OCI-LY1 (cell line): ENCODE data around the gene POLR1A.

Experiments
- H2AFZ ChIP-seq: fragments of 200-600 bp; sonication (generic), shearing (Covaris generic); 2 replicates; pipeline ENCODE4 v1.6.0; 2014; ENCODE audit warnings: antibody characterized with exemption, mild to moderate bottlenecking, low read length
- H3F3A ChIP-seq: fragments of 200-600 bp; sonication (generic), shearing (Covaris generic); 2 replicates; pipeline ENCODE4 v1.6.0; 2014; ENCODE audit warnings: mild to moderate bottlenecking, antibody characterized with exemption, low read length, moderate library complexity; ENCODE audit not compliant: insufficient read depth
- H3K27ac ChIP-seq: fragments of 200-600 bp; sonication (generic); 2 replicates; pipeline ENCODE4 v1.5.1; 2014; ENCODE audit warnings: low read length, mixed run types, mild to moderate bottlenecking, low read depth; ENCODE audit not compliant: poor library complexity, severe bottlenecking
- H3K27me3 ChIP-seq: fragments of 200-600 bp; sonication (generic); 2 replicates; pipeline ENCODE4 v1.6.0; 2014; ENCODE audit warnings: antibody characterized with exemption, mild to moderate bottlenecking, low read length, moderate library complexity; ENCODE audit not compliant: insufficient read depth
- H3K36me3 ChIP-seq: fragments of 200-600 bp; sonication (generic); 2 replicates; pipeline ENCODE4 v1.6.1; 2014; ENCODE audit warnings: mild to moderate bottlenecking, antibody characterized with exemption, low read length, moderate library complexity, mixed read lengths; ENCODE audit not compliant: insufficient read depth
- H3K4me1 ChIP-seq: fragments of 200-600 bp; sonication (generic); 2 replicates; pipeline ENCODE4 v1.5.1; 2014; ENCODE audit warnings: mild to moderate bottlenecking, low read length, moderate library complexity; ENCODE audit not compliant: insufficient read depth, severe bottlenecking
- H3K4me2 ChIP-seq: fragments of 200-600 bp; sonication (generic), shearing (Covaris generic); 2 replicates; pipeline ENCODE4 v1.6.1; 2014; ENCODE audit warnings: low read length
- H3K4me3 ChIP-seq: fragments of 200-600 bp; sonication (generic); 2 replicates; pipeline ENCODE4 v1.5.1; 2014; ENCODE audit warnings: low read length, low read depth, mild to moderate bottlenecking, mixed read lengths; ENCODE audit not compliant: poor library complexity, severe bottlenecking
- H3K79me2 ChIP-seq: fragments of 200-600 bp; shearing (Covaris generic); 2 replicates; pipeline ENCODE4 v1.6.1; 2016; ENCODE audit warnings: mixed run types, low read length, mixed read lengths; ENCODE audit not compliant: insufficient read depth
- H3K9ac ChIP-seq: fragments of 200-600 bp; sonication (generic), shearing (Covaris generic); 2 replicates; pipeline ENCODE4 v1.6.1; 2014; ENCODE audit warnings: mild to moderate bottlenecking, low read length, mixed read lengths
- H3K9me2 ChIP-seq: fragments of 200-600 bp; sonication (generic), shearing (Covaris generic); 2 replicates; pipeline ENCODE4 v1.6.1; 2014; ENCODE audit warnings: low read depth, mild to moderate bottlenecking, low read length, mixed read lengths
- H3K9me3 ChIP-seq: fragments of 200-600 bp; shearing (Covaris generic); 2 replicates; pipeline ENCODE4 v1.6.1; 2014; ENCODE audit warnings: low read length, mixed read lengths
- H4K20me1 ChIP-seq: fragments of 200-600 bp; sonication (generic), shearing (Covaris generic); 2 replicates; pipeline ENCODE4 v1.6.0; 2016; ENCODE audit warnings: mild to moderate bottlenecking, low read length; ENCODE audit not compliant: insufficient read depth
- CTCF ChIP-seq: fragments of 200-600 bp; sonication (generic), shearing (Covaris generic); IDR thresholded peaks from 2 replicates; pipeline ENCODE4 v1.5.1; 2017; ENCODE audit warnings: mild to moderate bottlenecking, antibody characterized with exemption, low read length, moderate library complexity, mixed read lengths
- EZH2 ChIP-seq: fragments of 200-600 bp; sonication (generic), shearing (Covaris generic); IDR thresholded peaks from 2 replicates; pipeline ENCODE4 v1.8.0; 2017; ENCODE audit warnings: borderline replicate concordance, mixed run types, mild to moderate bottlenecking, antibody characterized with exemption, low read length, moderate library complexity, mixed read lengths

Gene POLR1A

GRCh38 chr2:85978883-85979780, 126.6 kb downstream of the POLR1A start:
- Histone ChIP-seq H3K9ac (no peak overlapping the region), H3K9me2 (no peaks in the 10 kb centered on the region), H3K27ac (no peak overlapping the region), H4K20me1 (no peaks in the 10 kb centered on the region), H3K27me3 (no peaks in the 10 kb centered on the region), H3F3A (no peaks in the 10 kb centered on the region), H3K79me2 (no peaks in the 10 kb centered on the region), H2AFZ (no peak overlapping the region), H3K4me1 (no peaks in the 10 kb centered on the region), H3K36me3 (no peaks in the 10 kb centered on the region), H3K9me3 (no peaks in the 10 kb centered on the region), H3K4me2 (no peak overlapping the region), H3K4me3 (no peak overlapping the region)
- TF ChIP-seq CTCF, result no peak

- Histone ChIP-seq H3K4me1 (no peaks in the 10 kb centered on the region), H3K27me3 (no peaks in the 10 kb centered on the region), H3K9ac (no peak overlapping the region), H3K4me3 (no peak overlapping the region), H2AFZ (no peak overlapping the region), H3K27ac (no peak overlapping the region), H3K9me3 (no peaks in the 10 kb centered on the region), H3K9me2 (no peaks in the 10 kb centered on the region), H3K79me2 (no peaks in the 10 kb centered on the region), H3K4me2 (no peak overlapping the region), H3K36me3 (no peaks in the 10 kb centered on the region), H4K20me1 (no peaks in the 10 kb centered on the region), H3F3A (no peaks in the 10 kb centered on the region)
- TF ChIP-seq EZH2 (no peak), CTCF (no peak)
Observed at GRCh38 chr2:85976106-85976920, 129.4 kb downstream of the POLR1A start.

GRCh38 chr2:85975581-85975980, 130.1 kb downstream of the POLR1A start:
- Histone ChIP-seq H3K4me3 (no peak overlapping the region), H3K9me2 (no peaks in the 10 kb centered on the region), H3K27me3 (no peaks in the 10 kb centered on the region), H4K20me1 (no peaks in the 10 kb centered on the region), H3K79me2 (no peaks in the 10 kb centered on the region), H3K4me1 (no peaks in the 10 kb centered on the region), H3K9me3 (no peaks in the 10 kb centered on the region), H3K27ac (no peak overlapping the region), H2AFZ (no peak overlapping the region), H3K4me2 (no peak overlapping the region), H3F3A (no peaks in the 10 kb centered on the region), H3K9ac (no peak overlapping the region), H3K36me3 (no peaks in the 10 kb centered on the region)
- TF ChIP-seq EZH2, result no peak
- no peak for TF ChIP-seq CTCF
